SK-N-SH treated with all-trans-retinoic acid at 6 μM for 48 hours (cell line): ENCODE data around the gene TBC1D2B.

Experiments
- BACH2 ChIP-seq: fragments of 250-450 bp; sonication (Bioruptor Pico); IDR thresholded peaks from 2 replicates; pipeline ENCODE4 v1.9.0; 2021; ENCODE audit warnings: mild to moderate bottlenecking, borderline replicate concordance
- TCF4 ChIP-seq: fragments of 250-450 bp; sonication (Bioruptor Pico); IDR thresholded peaks from 2 replicates; pipeline ENCODE4 v1.8.0; 2021; ENCODE audit warnings: mild to moderate bottlenecking, moderate library complexity, borderline replicate concordance
- ZC3H10 ChIP-seq: fragments of 250-450 bp; sonication (Bioruptor Pico); IDR thresholded peaks from 2 replicates; pipeline ENCODE4 v1.5.1; 2021; ENCODE audit warnings: mild to moderate bottlenecking, moderate library complexity
- ZFP30 ChIP-seq: fragments of 450-650 bp; formaldehyde crosslinking; IDR thresholded peaks from 2 replicates; pipeline ENCODE4 v1.5.0; 2022; ENCODE audit warnings: mild to moderate bottlenecking, moderate library complexity

GRCh38 chr15:78049691-78050440 is 27.6 kb downstream of the TBC1D2B start:
- TF ChIP-seq BACH2 (CRISPR knock-in tag) (no peak), TCF4 (CRISPR knock-in tag) (no peak), ZFP30 (no peak), ZC3H10 (CRISPR knock-in tag) (no peak)
